Medulla oblongata (tissue), 1 donor: ENCODE measurements around the gene CSTF1.

Experiments used
- DNase-seq: peaks from one replicate; pipeline ENCODE4 v3.0.0-alpha.2; 2015; ENCODE audit errors: extremely low spot score

Gene CSTF1

GRCh38 chr20:56392132-56392880 is at the start of gene CSTF1, which contains the start of gene AURKA:
TSS of gene CSTF1 (plus strand) at chr20:56392645. CDS start at chr20:56395553, 2,908 bp downstream.
TSS of gene AURKA (minus strand) at chr20:56392215. CDS start at chr20:56388197, 4,018 bp downstream.
- peak; percentile 99 for DNase-seq

DNA sequence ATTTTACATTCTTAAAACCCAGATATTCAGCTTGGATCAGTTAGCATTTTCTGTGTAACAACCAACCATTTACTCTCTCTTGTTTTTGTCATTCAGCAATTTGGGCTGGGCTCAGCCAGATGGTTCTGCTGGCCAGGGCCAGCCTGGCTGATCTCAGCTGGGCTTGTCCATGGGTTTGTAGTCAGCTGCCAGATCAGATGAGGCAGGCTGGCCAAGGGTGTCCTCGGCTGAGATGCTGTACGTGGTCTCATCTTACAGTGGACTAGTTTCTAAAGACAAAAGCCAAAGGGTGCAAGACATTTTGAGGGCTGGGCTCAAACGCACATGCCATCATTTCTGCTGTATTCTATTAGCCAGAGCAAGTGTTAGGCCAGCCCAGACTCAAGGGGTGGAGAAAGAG is 49.7 kb upstream of the CSTF1 start:
- no peak for DNase-seq

DNA sequence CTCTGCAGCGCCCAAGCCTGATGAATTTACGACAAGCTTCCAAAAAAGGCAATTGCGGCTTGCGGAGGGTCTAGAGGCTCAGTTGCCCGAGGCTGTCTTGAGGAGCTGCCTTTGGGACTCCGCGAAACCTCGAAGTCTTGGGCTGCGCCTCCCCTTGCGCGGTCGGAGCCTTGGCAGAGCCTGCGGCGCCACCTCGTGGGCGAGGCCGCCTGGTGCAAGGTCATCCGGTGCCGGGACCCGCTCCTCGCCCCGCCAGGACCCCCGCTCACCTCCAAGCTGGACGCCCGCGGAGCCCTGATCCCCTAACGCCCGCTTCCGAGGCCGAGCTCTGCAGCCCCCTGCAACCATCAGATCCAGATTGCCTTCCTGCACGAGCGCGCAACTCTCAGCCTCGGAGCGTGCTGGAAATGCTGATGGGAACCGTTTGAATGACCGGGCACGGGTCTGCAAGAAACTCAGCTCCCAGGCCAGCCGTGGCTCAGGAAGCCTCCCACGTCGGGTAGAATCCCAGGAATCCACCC is 48.5 kb upstream of the CSTF1 start:
- peak; percentile 41 for DNase-seq

- no peak for DNase-seq
Measured at GRCh38 chr20:56345911-56346310, 46.5 kb upstream of the CSTF1 start.

DNA sequence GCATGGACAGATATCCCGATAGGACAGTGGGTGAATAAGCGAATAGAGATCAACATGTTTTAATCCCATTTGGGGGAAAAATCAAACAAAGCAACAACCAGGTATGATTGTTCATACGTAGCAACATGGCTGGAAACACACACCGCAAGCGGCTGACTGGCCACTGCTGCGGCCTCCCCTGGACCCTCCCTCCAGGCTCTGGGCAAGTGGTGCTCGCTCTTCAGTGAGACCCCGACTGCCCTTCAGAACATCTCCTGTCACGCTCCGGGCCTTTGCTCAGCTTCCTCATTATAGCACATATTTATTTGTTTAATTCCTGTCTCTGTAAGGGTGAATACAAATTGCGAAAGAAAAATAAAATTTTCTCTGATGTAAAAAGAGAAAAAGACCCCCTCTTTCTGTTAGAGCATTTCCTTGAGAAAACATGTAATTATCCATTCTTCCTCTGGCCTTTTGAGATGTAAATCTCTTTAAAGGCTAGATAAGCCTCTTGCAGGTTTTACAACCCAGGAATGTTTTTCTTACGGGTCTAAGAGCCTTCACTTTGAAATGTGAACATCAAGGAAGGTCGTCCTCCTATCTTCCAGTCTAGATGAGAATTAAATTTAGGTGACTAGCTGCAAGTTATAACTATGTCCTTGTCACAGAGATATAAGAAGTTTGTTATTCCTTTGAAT is 44.7 kb upstream of the CSTF1 start:
- no peak for DNase-seq

DNA sequence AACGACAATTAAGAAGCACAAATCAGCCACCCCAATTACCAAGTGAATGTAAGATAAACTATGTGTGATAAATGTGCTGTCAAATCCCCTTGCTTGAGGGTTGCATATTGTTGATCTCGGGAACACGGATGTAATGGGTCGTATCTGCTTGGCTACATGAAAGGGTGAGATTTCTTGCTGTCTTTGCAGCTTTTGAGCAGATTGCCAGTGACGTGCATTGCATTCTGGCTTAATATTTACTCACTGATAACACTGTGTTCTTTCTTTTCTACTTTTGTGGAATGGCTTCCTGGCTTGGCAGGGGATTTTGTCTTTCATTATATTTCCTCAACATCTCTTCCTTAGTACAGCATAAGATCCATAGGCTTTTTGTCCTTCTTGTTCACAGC is 44.1 kb upstream of the CSTF1 start:
- no peak for DNase-seq

GRCh38 chr20:56348746-56349145 is 43.7 kb upstream of the CSTF1 start:
- DNase-seq, result no peak

DNA sequence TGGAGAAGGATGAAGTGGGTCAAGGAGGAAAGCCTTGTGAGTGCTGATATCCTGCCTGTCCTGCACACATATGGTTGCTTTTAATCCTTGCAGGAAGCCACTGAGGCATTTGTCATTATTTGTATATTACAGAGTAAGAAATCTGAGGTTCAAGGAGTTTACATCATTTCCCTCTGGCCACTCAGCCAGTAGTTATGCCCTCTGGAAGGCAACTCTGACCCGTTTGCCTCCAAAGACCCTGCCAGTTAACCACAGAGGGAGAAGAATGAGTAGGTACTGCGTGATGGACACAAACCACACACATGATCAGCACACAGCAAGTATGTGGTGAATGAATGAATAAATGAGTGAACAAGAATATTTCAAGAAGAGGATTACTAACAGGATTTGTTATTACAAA is 41.6 kb upstream of the CSTF1 start:
- DNase-seq, result no peak

DNA sequence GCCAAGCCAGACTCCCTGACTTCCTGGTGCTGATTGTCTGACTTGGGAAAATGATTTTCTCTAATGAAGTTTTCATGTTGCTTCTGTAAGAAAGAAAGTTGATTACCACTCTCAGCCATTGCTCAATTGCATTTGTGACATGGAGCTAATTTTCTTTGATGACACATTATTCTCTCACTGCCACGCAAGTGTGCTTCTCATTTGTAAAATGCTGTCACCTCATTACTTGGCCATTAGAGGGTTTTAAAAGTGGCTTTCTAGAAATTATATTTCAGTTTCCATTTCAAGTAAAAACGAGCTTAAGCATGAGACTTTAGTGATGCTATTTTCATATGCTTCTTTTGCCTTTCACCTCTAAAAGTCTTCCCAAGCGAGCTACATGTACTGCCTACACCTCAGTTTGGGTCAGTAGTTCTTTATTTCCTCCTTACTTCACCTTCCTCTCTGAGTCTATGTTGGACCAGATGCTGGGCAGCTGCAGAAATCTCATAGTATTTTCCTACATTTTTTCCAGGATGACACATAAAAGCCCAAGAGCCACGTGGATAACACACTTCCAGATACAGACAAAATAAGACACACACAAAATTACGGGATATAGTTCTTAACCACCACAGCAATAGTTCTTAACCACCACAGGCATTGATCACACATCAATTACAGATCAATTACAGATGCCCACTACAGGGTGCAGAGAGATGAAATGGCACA is 39.9 kb upstream of the CSTF1 start:
- DNase-seq, result no peak

DNA sequence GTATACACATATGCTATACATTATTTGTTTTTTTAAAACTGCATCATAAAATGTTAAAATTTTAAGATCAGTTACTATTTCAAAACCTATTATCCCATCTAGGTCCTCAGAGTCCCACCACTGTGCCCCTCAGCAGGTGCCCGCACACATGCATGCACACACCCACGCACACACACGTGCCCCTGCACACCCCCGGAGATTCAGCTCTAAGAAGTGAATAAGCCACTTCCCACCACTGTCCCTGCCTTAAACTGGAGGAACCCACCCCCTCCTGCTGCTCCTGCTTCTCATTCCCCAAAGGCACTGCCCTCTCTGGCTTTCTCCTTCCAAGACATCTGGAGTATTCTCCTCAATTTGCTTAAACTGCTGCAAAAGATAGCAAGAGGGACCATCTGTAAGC is 39.1 kb upstream of the CSTF1 start:
- DNase-seq, result no peak

DNA sequence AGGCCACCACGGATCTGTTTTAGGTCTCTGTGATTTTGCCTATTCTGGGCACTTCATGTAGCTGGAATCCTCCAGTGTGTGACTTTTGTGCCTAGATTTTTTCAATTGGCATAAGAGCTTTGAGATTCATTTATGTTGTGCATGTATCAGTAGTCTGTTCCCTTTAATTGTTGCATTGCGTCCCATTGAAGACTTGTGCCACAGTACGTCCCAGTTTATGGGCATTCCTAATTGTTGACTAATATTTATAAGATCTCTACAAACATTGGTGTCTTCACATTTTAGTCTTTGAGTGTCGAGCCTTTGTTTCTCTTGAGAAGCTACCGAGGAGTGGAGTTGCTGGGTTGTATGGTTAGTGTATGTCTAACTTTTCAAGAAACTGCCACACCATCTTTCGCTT is 34.4 kb upstream of the CSTF1 start:
- DNase-seq, result peak; percentile 49

DNA sequence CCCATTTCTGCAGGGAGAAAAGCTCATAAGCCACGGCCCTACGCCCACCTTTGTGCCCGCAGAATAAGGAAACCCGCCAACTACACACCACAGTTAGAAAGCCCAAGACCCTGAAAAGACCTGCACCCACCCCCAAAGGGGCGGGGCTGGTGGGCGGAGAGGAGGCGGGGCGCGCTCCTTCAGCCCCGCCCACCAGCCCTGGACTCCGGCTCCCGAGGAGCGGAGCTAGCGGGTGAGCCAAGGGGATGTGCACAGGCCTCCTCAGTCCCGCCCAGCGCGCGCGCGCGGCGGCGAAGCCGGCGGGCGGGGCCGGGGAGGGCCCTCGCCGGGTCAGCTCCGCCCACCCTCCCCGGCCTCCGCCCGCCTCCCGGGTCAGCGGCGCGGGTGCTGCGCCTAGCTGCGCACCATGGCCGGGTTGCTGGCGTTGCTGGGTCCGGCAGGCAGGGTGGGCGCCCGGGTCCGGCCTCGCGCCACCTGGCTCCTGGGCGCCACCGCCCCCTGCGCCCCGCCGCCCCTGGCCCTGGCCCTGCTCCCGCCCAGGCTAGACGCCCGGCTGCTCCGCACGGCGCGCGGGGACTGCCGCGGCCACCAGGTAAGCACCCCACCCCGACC is 33.7 kb upstream of the CSTF1 start, which contains the start of gene FAM210B:
Gene FAM210B (plus strand): TSS at position 375 of the 612 bp plus-strand sequence. CDS start 32 bp downstream, at position 407.
- DNase-seq, result peak; percentile 96

DNA sequence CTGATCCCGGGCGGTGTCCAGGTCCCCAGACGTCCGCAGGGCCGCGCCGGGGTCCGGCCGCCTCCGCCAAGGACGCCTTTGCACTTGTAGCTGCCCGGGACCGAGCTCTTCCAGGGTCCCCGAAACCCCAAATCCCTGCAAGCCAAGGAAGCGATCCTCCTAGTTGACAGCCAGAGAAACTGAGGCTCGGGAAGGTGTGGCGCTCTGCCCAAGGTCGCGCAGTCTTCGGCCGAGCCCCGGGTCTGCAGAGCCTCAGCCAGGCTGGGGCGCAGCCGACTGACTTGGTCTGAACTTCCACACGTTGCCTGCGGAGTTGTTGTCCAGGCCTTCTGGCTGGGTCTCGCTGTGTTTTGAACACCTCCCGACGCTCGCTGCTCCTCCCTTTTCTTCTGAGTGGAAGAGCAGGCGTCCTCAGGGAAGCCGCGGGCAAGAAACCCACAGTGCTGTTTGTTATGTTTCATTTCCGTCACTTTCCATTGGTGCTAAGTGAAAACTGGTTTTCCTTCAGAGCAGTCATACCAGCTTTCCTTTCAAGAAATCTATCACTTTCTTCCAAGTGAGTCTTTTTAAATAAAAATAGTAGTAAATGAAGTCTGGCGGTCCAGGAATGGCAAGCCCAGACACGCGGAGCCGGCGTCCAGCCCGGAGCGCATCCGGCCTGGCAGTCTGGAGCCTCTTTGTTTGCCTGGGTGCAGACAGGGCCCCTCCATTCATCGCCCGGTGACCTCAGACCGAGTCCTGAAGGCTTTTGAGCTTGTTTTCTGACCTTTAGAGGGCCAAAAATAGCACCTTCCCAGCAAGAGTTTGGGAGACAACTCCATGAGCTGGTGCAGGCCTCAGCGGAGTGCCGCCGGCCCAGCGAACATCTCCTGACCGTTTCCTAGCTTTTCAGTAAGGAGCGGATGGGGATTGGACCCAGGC is 33.0 kb upstream of the CSTF1 start:
- DNase-seq, result peak; percentile 57

DNA sequence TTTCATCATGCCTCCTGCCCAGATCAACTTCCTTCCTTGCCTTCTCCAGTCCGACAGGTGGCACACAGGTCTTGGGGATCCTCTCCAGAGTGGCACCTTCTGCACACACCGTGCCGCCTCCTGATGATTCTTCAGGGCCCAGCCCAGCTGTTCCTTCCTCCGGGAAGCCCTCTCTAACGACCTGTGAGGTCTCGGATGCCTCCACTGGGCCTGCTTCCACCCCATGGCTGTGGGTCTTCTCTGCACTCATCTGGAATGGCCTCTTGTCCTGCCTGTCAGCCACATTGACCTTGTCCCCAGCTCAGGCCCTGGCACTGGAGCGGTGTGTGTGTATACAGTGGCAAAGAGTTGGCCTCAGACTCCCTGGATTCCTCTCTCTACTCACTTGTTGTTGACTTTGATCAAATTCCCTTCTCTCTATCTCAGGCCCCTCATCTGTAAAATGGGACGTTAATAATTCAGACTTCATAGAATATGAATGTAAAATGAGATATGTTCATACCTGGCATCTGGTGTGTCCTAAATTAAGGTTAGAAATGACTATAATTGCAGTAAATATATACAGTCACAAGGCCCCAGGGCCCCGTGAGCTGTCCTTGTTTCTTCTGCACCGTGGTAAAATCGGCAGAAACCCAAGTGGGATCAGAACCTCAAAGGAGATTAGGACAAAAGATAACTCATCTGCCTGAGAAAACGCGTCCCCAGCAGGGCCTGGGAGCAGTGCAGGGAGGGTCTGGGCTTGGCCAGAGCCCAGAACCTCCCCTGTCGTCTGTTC is 32.1 kb upstream of the CSTF1 start:
- DNase-seq, result no peak

- no peak for DNase-seq
Measured at GRCh38 chr20:56360908-56361205, 31.6 kb upstream of the CSTF1 start.

DNA sequence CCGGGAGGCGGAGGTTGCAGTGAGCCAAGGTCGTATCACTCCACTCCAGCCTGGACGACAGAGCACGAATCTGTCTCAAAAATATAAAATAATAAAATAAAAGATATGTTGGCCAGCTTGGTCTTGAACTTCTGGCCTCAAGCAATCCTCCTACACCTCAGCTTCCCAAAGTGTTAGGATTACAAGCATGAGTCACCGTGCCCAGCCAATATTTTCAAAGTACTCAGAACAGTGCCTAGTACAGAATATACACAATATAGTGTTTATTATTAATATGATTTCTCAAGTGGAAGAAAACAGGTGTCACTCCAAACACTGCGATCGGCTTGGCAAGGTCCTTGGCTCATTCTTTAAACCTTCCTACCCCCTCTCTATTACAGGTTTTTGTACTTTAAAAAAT is 30.5 kb upstream of the CSTF1 start:
- no peak for DNase-seq

- no peak for DNase-seq
Measured at GRCh38 chr20:56362833-56363413, 29.5 kb upstream of the CSTF1 start.

- no peak for DNase-seq
Measured at GRCh38 chr20:56363491-56363890, 29.0 kb upstream of the CSTF1 start.

DNA sequence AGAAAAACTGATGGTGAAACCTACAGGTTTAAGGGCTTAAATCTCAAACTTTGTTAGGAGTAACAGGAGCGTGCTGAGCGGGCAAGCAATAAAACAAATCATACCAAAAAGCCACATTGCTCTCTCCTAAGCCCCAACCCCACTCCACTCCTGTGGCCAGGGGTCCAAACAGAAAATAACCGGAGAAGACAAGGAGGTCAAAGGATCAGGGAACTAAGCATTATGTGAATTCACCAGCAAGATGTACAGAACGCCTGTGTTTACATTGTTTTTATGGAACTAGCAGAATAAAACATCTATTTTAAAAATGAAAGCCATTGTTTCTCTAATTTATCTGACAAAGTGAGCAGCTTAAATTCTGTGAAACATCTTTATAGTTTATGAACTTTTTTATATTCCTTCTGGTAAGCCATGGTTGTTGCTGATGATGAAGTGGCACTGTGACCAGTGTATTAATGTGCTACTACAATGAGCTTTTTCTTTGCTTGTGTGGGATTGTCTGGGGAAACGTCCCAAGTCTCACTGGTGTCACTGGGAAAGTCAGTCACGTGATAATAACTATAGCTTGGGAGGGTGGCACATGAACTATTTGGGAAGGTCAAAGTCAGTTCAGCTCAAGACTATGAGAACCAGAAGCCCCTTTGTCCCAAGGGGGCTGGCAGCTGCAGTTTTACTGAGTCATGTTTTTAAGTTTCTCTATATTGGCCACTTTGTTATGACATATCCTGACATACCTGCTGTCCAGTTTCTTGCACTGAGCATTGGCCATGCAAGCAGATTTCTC is 23.9 kb upstream of the CSTF1 start:
- peak; percentile 74 for DNase-seq
